HEK293 (cell line): ENCODE results near the gene DIS3L2.

Experiments
- CTCF ChIA-PET: fragments of 350-600 bp; formaldehyde crosslinking; extraction: SDS; loops from one replicate; lab custom pipeline; 2021; ENCODE audit warnings: antibody characterized with exemption; lab: Yijun Ruan, JAX
- POLR2A ChIA-PET: fragments of 300-600 bp; formaldehyde crosslinking; extraction: SDS; loops from one replicate; lab custom pipeline; 2020; ENCODE audit warnings: antibody characterized with exemption, inconsistent platforms; lab: Yijun Ruan, JAX
- H3K27ac ChIP-seq: fragments of 200-500 bp; sonication (Bioruptor generic); 2 replicates; pipeline ENCODE4 v1.5.1; 2014; ENCODE audit warnings: low read depth, low read length, control low read depth, inconsistent platforms; ENCODE audit errors: extremely low read depth
- H3K36me3 ChIP-seq, 2 experiments: fragments of 200-500 bp in 1 of 2; sonication (Bioruptor generic) in 1 of 2; 1 replicate in 1 of 2; 2 replicates in 1 of 2; pipeline ENCODE4 v1.5.1; 2014 to 2017; ENCODE audit warnings: inconsistent platforms in 2 of 2, low read length in 2 of 2; ENCODE audit not compliant: control insufficient read depth in 2 of 2, insufficient read depth in 1 of 2
- H3K4me1 ChIP-seq: fragments of 200-500 bp; sonication (Bioruptor generic); 2 replicates; pipeline ENCODE4 v1.5.1; 2014; ENCODE audit warnings: mild to moderate bottlenecking, low read length, inconsistent platforms; ENCODE audit not compliant: control insufficient read depth, insufficient read depth
- H3K4me3 ChIP-seq: 2 replicates; pipeline ENCODE4 v1.5.1; 2011; ENCODE audit warnings: low read depth, mild to moderate bottlenecking, control low read depth, low read length, moderate library complexity
- H3K9me3 ChIP-seq: fragments of 200-500 bp; sonication (Bioruptor generic); 2 replicates; pipeline ENCODE4 v1.5.1; 2014; ENCODE audit warnings: low read depth, low read length, inconsistent platforms; ENCODE audit not compliant: control insufficient read depth, insufficient read depth
- BCL11A ChIP-seq: fragments of 450-650 bp; formaldehyde crosslinking; IDR thresholded peaks from 2 replicates; pipeline ENCODE4 v1.5.1; 2016; ENCODE audit warnings: low read depth, missing biosample characterization, missing genetic modification characterization
- EGR2 ChIP-seq: fragments of 450-650 bp; formaldehyde crosslinking; IDR thresholded peaks from 2 replicates; pipeline ENCODE4 v1.5.1; 2016; ENCODE audit warnings: low read depth, missing biosample characterization, missing genetic modification characterization
- HOXC10 ChIP-seq: sonication (generic); formaldehyde crosslinking; IDR thresholded peaks from 2 replicates; pipeline ENCODE4 v1.8.1; 2023; ENCODE audit warnings: mild to moderate bottlenecking, missing genetic modification reagents
- KLF1 ChIP-seq: fragments of 450-650 bp; formaldehyde crosslinking; IDR thresholded peaks from 2 replicates; pipeline ENCODE4 v1.5.1; 2016; ENCODE audit warnings: missing biosample characterization, missing genetic modification characterization
- KLF10 ChIP-seq: fragments of 450-650 bp; IDR thresholded peaks from 2 replicates; pipeline ENCODE4 v1.5.1; 2018; ENCODE audit warnings: missing biosample characterization, mild to moderate bottlenecking, missing genetic modification characterization
- PATZ1 ChIP-seq: fragments of 450-650 bp; formaldehyde crosslinking; IDR thresholded peaks from 2 replicates; pipeline ENCODE4 v1.5.1; 2016; ENCODE audit warnings: missing biosample characterization, missing genetic modification characterization
- PRDM6 ChIP-seq: fragments of 450-650 bp; formaldehyde crosslinking; IDR thresholded peaks from 2 replicates; pipeline ENCODE4 v1.5.1; 2017; ENCODE audit warnings: missing biosample characterization, missing genetic modification characterization
- SCRT2 ChIP-seq: fragments of 450-650 bp; formaldehyde crosslinking; IDR thresholded peaks from 2 replicates; pipeline ENCODE4 v1.5.1; 2016; ENCODE audit warnings: missing biosample characterization, missing genetic modification characterization
- SETDB1 ChIP-seq: IDR thresholded peaks from one replicate; pipeline ENCODE4 v1.6.1; 2017; ENCODE audit warnings: mild to moderate bottlenecking, low read length, moderate library complexity, mixed read lengths; ENCODE audit not compliant: insufficient read length
- ZBTB11 ChIP-seq: fragments of 450-650 bp; formaldehyde crosslinking; conservative IDR thresholded peaks from 2 replicates; pipeline ENCODE4 v1.5.1; 2016; ENCODE audit warnings: low read depth, missing biosample characterization, missing genetic modification characterization
- ZBTB21 ChIP-seq: fragments of 450-650 bp; formaldehyde crosslinking; IDR thresholded peaks from 2 replicates; pipeline ENCODE4 v1.5.1; 2017; ENCODE audit warnings: missing biosample characterization, missing genetic modification characterization
- ZFP69B ChIP-seq: fragments of 450-650 bp; formaldehyde crosslinking; IDR thresholded peaks from 2 replicates; pipeline ENCODE4 v1.5.1; 2016; ENCODE audit warnings: missing biosample characterization, missing genetic modification characterization
- ZNF211 ChIP-seq: fragments of 450-650 bp; formaldehyde crosslinking; IDR thresholded peaks from 2 replicates; pipeline ENCODE4 v1.5.1; 2016; ENCODE audit warnings: low read depth, missing biosample characterization, missing genetic modification characterization
- ZNF214 ChIP-seq: fragments of 450-650 bp; formaldehyde crosslinking; IDR thresholded peaks from 2 replicates; pipeline ENCODE4 v1.5.1; 2017; ENCODE audit warnings: missing biosample characterization, mild to moderate bottlenecking, missing genetic modification characterization, borderline replicate concordance
- ZNF248 ChIP-seq: fragments of 450-650 bp; formaldehyde crosslinking; IDR thresholded peaks from 2 replicates; pipeline ENCODE4 v1.5.1; 2017; ENCODE audit warnings: missing biosample characterization, missing genetic modification characterization
- ZNF274 ChIP-seq, 2 experiments: fragments of 200-500 bp in 1 of 2; fragments of 450-650 bp in 1 of 2; sonication (Bioruptor generic) in 1 of 2; formaldehyde crosslinking in 1 of 2; IDR thresholded peaks; 2 replicates each; pipeline versions ENCODE4 v1.5.1 to v1.6.1; 2014 to 2016; ENCODE audit warnings: borderline replicate concordance in 1 of 2, inconsistent platforms in 1 of 2, low read length in 1 of 2, missing biosample characterization in 1 of 2, missing genetic modification characterization in 1 of 2
- ZNF362 ChIP-seq: fragments of 450-650 bp; formaldehyde crosslinking; IDR thresholded peaks from 2 replicates; pipeline ENCODE4 v1.5.1; 2016; ENCODE audit warnings: missing biosample characterization, missing genetic modification characterization
- ZNF391 ChIP-seq: fragments of 450-650 bp; formaldehyde crosslinking; IDR thresholded peaks from 2 replicates; pipeline ENCODE4 v1.5.1; 2016; ENCODE audit warnings: low read depth, missing biosample characterization, missing genetic modification characterization, borderline replicate concordance
- ZNF426 ChIP-seq: fragments of 450-650 bp; formaldehyde crosslinking; IDR thresholded peaks from 2 replicates; pipeline ENCODE4 v1.5.1; 2017; ENCODE audit warnings: missing biosample characterization, missing genetic modification characterization, mild to moderate bottlenecking, inconsistent platforms, moderate library complexity
- ZNF544 ChIP-seq: fragments of 450-650 bp; formaldehyde crosslinking; IDR thresholded peaks from 2 replicates; pipeline ENCODE4 v1.5.0; 2017; ENCODE audit warnings: missing biosample characterization, missing genetic modification characterization
- ZNF548 ChIP-seq: fragments of 450-650 bp; formaldehyde crosslinking; IDR thresholded peaks from 2 replicates; pipeline ENCODE4 v1.5.1; 2016; ENCODE audit warnings: missing biosample characterization, missing genetic modification characterization
- ZNF560 ChIP-seq: fragments of 450-650 bp; formaldehyde crosslinking; IDR thresholded peaks from 2 replicates; pipeline ENCODE4 v1.5.1; 2017; ENCODE audit warnings: missing biosample characterization, missing genetic modification characterization, borderline replicate concordance
- ZNF658 ChIP-seq: fragments of 450-650 bp; formaldehyde crosslinking; IDR thresholded peaks from 2 replicates; pipeline ENCODE4; 2016; ENCODE audit warnings: missing biosample characterization, missing genetic modification characterization
- ZNF664 ChIP-seq: fragments of 450-650 bp; formaldehyde crosslinking; IDR thresholded peaks from 2 replicates; pipeline ENCODE4 v1.5.1; 2016; ENCODE audit warnings: missing biosample characterization, missing genetic modification characterization
- ZNF692 ChIP-seq: fragments of 450-650 bp; formaldehyde crosslinking; IDR thresholded peaks from 2 replicates; pipeline ENCODE4 v1.5.1; 2016; ENCODE audit warnings: missing biosample characterization, missing genetic modification characterization
- ZNF785 ChIP-seq: fragments of 450-650 bp; formaldehyde crosslinking; IDR thresholded peaks from 2 replicates; pipeline ENCODE4 v1.5.1; 2016; ENCODE audit warnings: missing biosample characterization, missing genetic modification characterization
- ZSCAN23 ChIP-seq: fragments of 450-650 bp; formaldehyde crosslinking; IDR thresholded peaks from 2 replicates; pipeline ENCODE4 v1.5.1; 2016; ENCODE audit warnings: missing biosample characterization, missing genetic modification characterization
- ZSCAN30 ChIP-seq: fragments of 450-650 bp; IDR thresholded peaks from 2 replicates; pipeline ENCODE4 v1.5.1; 2018; ENCODE audit warnings: missing biosample characterization, mild to moderate bottlenecking, missing genetic modification characterization, moderate library complexity

DIS3L2 gene

GRCh38 chr2:232073026-232073425, 111.5 kb downstream of the DIS3L2 start:
- peaks cover 3% of the 10 kb centered on the region; the same call in 1 of the 2 replicates for H3K4me1 ChIP-seq
- CTCF ChIA-PET = interaction anchor here (0.6 to 1.2 kb wide), 2 partner anchors 59 to 147 kb away, joined by 3 read pairs; no protein-coding TSS in a partner anchor
- no peak overlapping the region for H3K4me3 ChIP-seq
- H3K36me3 ChIP-seq = no peaks in the 10 kb centered on the region
- POLR2A ChIA-PET = no interaction called here
- no peaks in the 10 kb centered on the region for H3K9me3 ChIP-seq
- no peak overlapping the region for H3K27ac ChIP-seq
- no peak for TF ChIP-seq PATZ1 (tag by site-specific recombination)
- TF ChIP-seq ZNF664 = no peak
- TF ChIP-seq KLF1 (tag by site-specific recombination) = no peak
- TF ChIP-seq ZNF658 (tag by site-specific recombination) = no peak
- no peak for TF ChIP-seq ZSCAN30 (tag by site-specific recombination)
- TF ChIP-seq ZNF785 (tag by site-specific recombination) = no peak
- no peak for TF ChIP-seq SCRT2 (tag by site-specific recombination)
- TF ChIP-seq HOXC10 = no peak
- TF ChIP-seq ZNF426 (tag by site-specific recombination) = no peak
- TF ChIP-seq ZBTB11 (tag by site-specific recombination) = no peak
- no peak for TF ChIP-seq KLF10 (tag by site-specific recombination)
- no peak for TF ChIP-seq BCL11A
- no peak for TF ChIP-seq EGR2
- no peak for TF ChIP-seq ZNF214 (tag by site-specific recombination)
- no peak for TF ChIP-seq ZBTB21
- TF ChIP-seq PRDM6 = no peak
- TF ChIP-seq ZNF560 (tag by site-specific recombination) = no peak
- no peak for TF ChIP-seq ZFP69B (tag by site-specific recombination)
- no peak for TF ChIP-seq ZNF548 (tag by site-specific recombination)
- TF ChIP-seq ZNF391 = no peak

- POLR2A ChIA-PET = no interaction called here
- CTCF ChIA-PET = interaction anchor here (1.2 kb wide), 1 partner anchor 148 kb away, joined by 3 read pairs; no protein-coding TSS in a partner anchor
- H3K36me3 ChIP-seq = no peaks in the 10 kb centered on the region
- H3K27ac ChIP-seq = no peak overlapping the region
- H3K4me3 ChIP-seq = no peak overlapping the region
- H3K4me1 ChIP-seq = peaks cover 3% of the 10 kb centered on the region; the same call in 1 of the 2 replicates
- H3K9me3 ChIP-seq = no peaks in the 10 kb centered on the region
- TF ChIP-seq ZNF785 (tag by site-specific recombination) = no peak
- no peak for TF ChIP-seq ZNF362
- no peak for TF ChIP-seq SETDB1
- TF ChIP-seq ZNF248 (tag by site-specific recombination) = no peak
- no peak for TF ChIP-seq ZNF544 (tag by site-specific recombination)
- TF ChIP-seq ZNF211 (tag by site-specific recombination) = no peak
- TF ChIP-seq SCRT2 (tag by site-specific recombination) = no peak
- TF ChIP-seq ZSCAN23 (tag by site-specific recombination) = no peak
- TF ChIP-seq ZNF274 (IDR thresholded peaks at IDR 0.05; ENCODE audit: low read length) = no peak
- no peak for TF ChIP-seq ZNF274 (tag by site-specific recombination; IDR thresholded peaks at IDR 0.05; ENCODE audit: borderline replicate concordance)
- TF ChIP-seq ZNF692 (tag by site-specific recombination) = no peak
These were observed 112.2 kb downstream of the DIS3L2 start for GRCh38 chr2:232073699-232074098.
